HepG2 (cell line): ENCODE measurements around the gene RTP5. TPM values are rescaled to one million over a fixed set of nuclear protein-coding genes. Genes with fewer than 3 reads are reported as not detected.

Experiments
- BCL3 ChIP-seq: sonication (generic); formaldehyde crosslinking; IDR thresholded peaks from 2 replicates; pipeline ENCODE4 v1.5.1; 2020; ENCODE audit warnings: mild to moderate bottlenecking, missing genetic modification reagents, moderate library complexity
- BRD4 ChIP-seq: sonication (generic); formaldehyde crosslinking; IDR thresholded peaks from 2 replicates; pipeline ENCODE4 v1.4.0; 2020; ENCODE audit warnings: missing genetic modification reagents
- DNMT1 ChIP-seq: sonication (generic); formaldehyde crosslinking; IDR thresholded peaks from 2 replicates; pipeline ENCODE4 v1.5.1; 2020; ENCODE audit warnings: mild to moderate bottlenecking, missing genetic modification reagents
- DZIP1 ChIP-seq: sonication (generic); formaldehyde crosslinking; IDR thresholded peaks from 2 replicates; pipeline ENCODE4 v1.5.0; 2020; ENCODE audit warnings: mild to moderate bottlenecking, missing genetic modification reagents
- ETV6 ChIP-seq: sonication (generic); formaldehyde crosslinking; conservative IDR thresholded peaks from 2 replicates; pipeline ENCODE4 v1.4.0; 2020; ENCODE audit warnings: missing genetic modification reagents
- FOXP4 ChIP-seq: sonication (generic); formaldehyde crosslinking; IDR thresholded peaks from 2 replicates; pipeline ENCODE4 v1.4.0; 2020; ENCODE audit warnings: missing genetic modification reagents
- GPN1 ChIP-seq: sonication (generic); formaldehyde crosslinking; IDR thresholded peaks from 2 replicates; pipeline ENCODE4 v1.5.1; 2020; ENCODE audit warnings: missing genetic modification reagents, borderline replicate concordance
- HNRNPH1 ChIP-seq: fragments of 200-400 bp; formaldehyde crosslinking; optimal IDR thresholded peaks from 2 replicates; pipeline ENCODE3; 2017; ENCODE audit warnings: mild to moderate bottlenecking, low read depth, low read length
- PAF1 ChIP-seq: IDR thresholded peaks from 2 replicates; pipeline ENCODE4 v1.6.1; 2016; ENCODE audit warnings: missing genetic modification reagents, missing compliant biosample characterization
- TBX2 ChIP-seq: sonication (generic); formaldehyde crosslinking; IDR thresholded peaks from 2 replicates; pipeline ENCODE4 v1.5.0; 2020; ENCODE audit warnings: missing genetic modification reagents, mild to moderate bottlenecking, borderline replicate concordance
- UBTF ChIP-seq: sonication (generic); formaldehyde crosslinking; IDR thresholded peaks from 2 replicates; pipeline ENCODE4 v1.4.0; 2020; ENCODE audit warnings: mild to moderate bottlenecking, missing genetic modification reagents
- ZNF326 ChIP-seq: sonication (generic); formaldehyde crosslinking; IDR thresholded peaks from 2 replicates; pipeline ENCODE4 v1.4.0; 2020; ENCODE audit warnings: missing genetic modification reagents, borderline replicate concordance
- ZNF441 ChIP-seq: sonication (generic); formaldehyde crosslinking; IDR thresholded peaks from 2 replicates; pipeline ENCODE4 v1.7.0; 2021; ENCODE audit warnings: missing genetic modification reagents, borderline replicate concordance
- ZNF446 ChIP-seq: sonication (generic); formaldehyde crosslinking; IDR thresholded peaks from 2 replicates; pipeline ENCODE4 v1.5.0; 2020; ENCODE audit warnings: mild to moderate bottlenecking, missing genetic modification reagents
- ZNF569 ChIP-seq: sonication (generic); formaldehyde crosslinking; IDR thresholded peaks from 2 replicates; pipeline ENCODE4 v1.5.0; 2020; ENCODE audit warnings: mild to moderate bottlenecking, missing genetic modification reagents, moderate library complexity, borderline replicate concordance
- ZNF580 ChIP-seq: IDR thresholded peaks from 2 replicates; pipeline ENCODE4 v1.6.1; 2016; ENCODE audit warnings: low read depth, borderline replicate concordance
- ZNF850 ChIP-seq: sonication (generic); formaldehyde crosslinking; conservative IDR thresholded peaks from 2 replicates; pipeline ENCODE4 v1.9.0; 2021; ENCODE audit warnings: mild to moderate bottlenecking, missing genetic modification reagents
- polyA plus RNA-seq, 8 experiments: library from polyadenylated mRNA; depleted of rRNA in 3 of 8; stranded (reverse) in 7 of 8; unstranded in 1 of 8; fragments of >200 nt; fragmentation: Illumina TruSeq in 4 of 8; extraction: Trizol in 4 of 8; gene quantifications; 2 replicates each; pipeline versions ENCODE4 v1.2.1 to v1.2.3, GENCODE V29; 2011 to 2016; ENCODE audit warnings: low read depth in 4 of 8, missing spikeins in 1 of 8, mixed read lengths in 1 of 8; ENCODE audit not compliant: insufficient read depth in 1 of 8
- total RNA-seq, 5 experiments: library from RNA; depleted of rRNA; stranded (reverse); fragments of >200 nt; fragmentation: Illumina TruSeq; extraction: Trizol; gene quantifications; 2 replicates each; pipeline ENCODE4 v1.2.3, GENCODE V29; 2016; ENCODE audit warnings: low read depth in 1 of 5

The RTP5 gene
- total and polyA plus RNA-seq, 2 of the 13 experiments (the other 11 are each of a cell fraction or from before 2014, with no cell fraction given): not detected

GRCh38 chr2:241865957-241866789 lies 3.4 kb upstream of the RTP5 start (continued):
- TF ChIP-seq ZNF580 (CRISPR knock-in tag) (no peak), BCL3 (CRISPR knock-in tag) (no peak), ZNF326 (CRISPR knock-in tag) (no peak), DZIP1 (CRISPR knock-in tag) (no peak), PAF1 (no peak), ZNF446 (no peak), ZNF441 (CRISPR knock-in tag) (no peak), FOXP4 (no peak), UBTF (CRISPR knock-in tag) (peak; percentile 31; the same call in 1 of the 2 replicates), ETV6 (no peak), DNMT1 (CRISPR knock-in tag) (no peak), BRD4 (no peak), ZNF850 (CRISPR knock-in tag) (no peak), HNRNPH1 (no peak), GPN1 (CRISPR knock-in tag) (no peak), ZNF569 (CRISPR knock-in tag) (no peak), TBX2 (0 out of 2 replicates have a peak, but pooled peaks have one; percentile 35)
